GM19455 (cell line): ENCODE results near the gene GNG3.
A peak's percentile ranks its signal among the peaks of the same experiment; 100 is the strongest.
"Not testable (repeated sequence)": the region's sequence is repeated elsewhere in the genome, so short reads cannot be mapped to it uniquely, and the experiment has no call there.

Source experiments
- ATAC-seq: cut with Tn5 transposase; IDR thresholded peaks from one replicate; pipeline ENCODE4 v1.9.1; 2021; ENCODE audit not compliant: unreplicated experiment

GNG3 gene

DNA sequence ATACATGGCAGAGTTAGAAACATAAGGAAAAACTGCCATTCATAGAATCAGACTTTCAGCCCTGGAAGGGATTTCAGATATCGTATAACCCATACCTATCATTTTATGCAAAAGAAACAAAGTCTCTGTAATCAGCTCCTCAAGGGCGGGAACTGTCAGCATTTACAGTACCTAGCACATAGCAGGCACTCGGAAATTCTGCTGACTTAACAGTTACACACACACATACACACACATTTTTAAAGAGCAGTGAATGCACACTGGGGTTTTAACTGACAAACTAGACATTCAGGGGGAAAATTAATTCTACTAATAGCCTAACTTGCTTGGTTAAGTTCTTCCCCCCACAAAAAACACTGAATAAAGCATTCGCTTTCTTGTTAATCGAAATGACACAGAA is 8.7 kb downstream of the GNG3 start:
- no peak for ATAC-seq

DNA sequence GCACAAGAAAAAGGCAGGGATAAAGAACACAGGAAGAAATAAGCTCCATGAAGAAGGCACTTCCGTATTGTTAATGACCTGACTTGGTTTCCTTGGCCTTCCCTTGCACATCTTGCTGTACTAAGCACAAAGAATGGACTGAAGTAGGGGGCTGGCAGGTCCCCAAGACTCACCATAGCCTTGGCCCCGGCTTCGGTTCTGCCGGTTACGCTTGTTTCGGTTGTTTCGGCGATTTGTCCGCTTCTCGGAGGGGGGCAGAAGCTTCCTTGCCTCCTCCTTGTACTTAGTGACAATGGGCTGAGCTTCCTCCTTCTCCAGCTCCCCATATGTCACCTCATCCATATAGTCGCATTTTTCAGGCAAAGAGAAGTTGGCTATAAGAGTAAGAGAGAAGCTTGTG is 9.3 kb downstream of the GNG3 start:
- no peak for ATAC-seq

DNA sequence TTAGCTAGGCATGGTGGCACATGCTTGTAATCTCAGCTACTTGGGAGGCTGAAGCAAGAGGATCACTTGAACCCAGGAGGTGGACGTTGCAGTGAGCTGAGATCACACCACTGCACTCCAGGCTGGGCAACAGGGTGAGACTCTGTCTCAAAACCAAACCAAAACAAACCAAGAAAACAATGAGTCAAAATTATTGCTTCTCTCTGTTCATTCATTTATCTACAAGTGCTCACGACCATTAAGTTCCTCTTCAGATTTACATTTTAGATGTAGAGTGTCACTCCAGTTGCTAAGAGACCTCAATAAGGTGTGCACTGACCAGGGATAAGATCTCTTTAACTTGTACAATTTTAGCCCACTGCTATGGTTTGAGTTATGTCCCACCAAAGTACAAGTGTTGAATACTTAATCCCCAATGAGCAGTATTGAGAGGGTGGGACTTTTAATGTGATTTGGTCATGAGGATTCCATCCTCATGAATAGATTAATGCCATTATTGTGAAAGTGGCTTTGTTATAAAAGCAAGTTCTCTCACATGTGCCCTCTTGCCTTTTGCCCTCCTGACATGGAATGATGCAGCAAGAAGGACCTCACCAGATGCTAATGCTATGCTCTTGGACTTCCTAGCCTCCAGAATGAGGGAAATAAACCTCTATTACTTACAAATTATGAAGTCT is 12.0 kb downstream of the GNG3 start:
- ATAC-seq: no peak

DNA sequence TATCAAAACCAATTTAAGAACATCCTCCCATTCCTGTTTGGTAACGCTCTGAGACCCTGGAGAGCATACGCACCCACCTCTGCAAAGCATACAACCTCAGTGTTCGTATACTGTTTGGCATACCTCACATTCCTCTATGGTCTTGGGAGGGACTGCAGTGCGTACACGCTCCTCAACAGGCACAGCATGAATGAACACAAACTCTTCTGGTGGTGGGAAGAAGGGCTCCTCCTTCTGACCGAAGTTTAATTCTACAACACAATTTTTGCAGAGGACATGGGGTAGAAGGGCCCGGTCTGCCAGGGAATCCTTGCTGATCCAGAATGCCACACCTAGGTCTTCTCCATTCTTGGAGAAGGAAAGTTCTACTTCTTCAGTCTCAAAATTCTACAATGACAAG is 14.5 kb downstream of the GNG3 start:
- no peak for ATAC-seq

DNA sequence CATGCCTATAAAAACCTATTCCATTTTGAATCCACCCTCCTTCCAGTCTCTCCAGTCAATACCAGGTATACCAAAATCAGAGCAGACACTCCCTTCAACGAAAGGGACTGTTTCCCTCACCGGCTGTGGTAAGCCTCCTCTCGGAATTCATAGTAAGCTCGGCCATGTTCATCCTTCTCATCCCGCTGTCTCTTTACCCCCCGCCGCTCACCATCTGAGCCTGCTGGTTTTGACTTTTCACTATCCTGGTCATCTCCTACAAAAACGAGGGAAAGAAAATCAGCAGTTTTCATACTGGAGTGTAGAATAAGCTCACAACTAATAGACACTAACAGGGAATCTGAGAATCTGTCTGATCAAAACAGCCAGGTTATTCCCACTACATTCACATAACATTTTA is 16.7 kb downstream of the GNG3 start:
- ATAC-seq: no peak

DNA sequence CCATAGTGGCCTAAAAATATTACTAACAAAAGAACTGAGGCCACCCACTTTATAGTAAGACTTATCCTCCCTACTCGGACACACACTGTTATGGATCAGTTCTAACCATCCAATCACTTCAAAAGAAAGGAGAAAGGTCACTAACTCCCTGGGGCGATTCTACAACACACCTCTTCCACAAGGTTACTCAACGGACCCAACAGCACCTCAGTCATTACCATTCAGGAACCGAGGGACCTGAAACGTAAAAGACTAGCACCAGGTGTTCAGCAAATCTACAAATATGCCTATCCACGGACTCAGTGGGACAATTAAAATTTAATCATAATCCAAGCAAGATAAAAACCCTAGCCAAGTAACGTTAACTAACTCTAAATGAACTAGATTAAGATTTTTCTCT is 18.2 kb downstream of the GNG3 start:
- no peak for ATAC-seq

DNA sequence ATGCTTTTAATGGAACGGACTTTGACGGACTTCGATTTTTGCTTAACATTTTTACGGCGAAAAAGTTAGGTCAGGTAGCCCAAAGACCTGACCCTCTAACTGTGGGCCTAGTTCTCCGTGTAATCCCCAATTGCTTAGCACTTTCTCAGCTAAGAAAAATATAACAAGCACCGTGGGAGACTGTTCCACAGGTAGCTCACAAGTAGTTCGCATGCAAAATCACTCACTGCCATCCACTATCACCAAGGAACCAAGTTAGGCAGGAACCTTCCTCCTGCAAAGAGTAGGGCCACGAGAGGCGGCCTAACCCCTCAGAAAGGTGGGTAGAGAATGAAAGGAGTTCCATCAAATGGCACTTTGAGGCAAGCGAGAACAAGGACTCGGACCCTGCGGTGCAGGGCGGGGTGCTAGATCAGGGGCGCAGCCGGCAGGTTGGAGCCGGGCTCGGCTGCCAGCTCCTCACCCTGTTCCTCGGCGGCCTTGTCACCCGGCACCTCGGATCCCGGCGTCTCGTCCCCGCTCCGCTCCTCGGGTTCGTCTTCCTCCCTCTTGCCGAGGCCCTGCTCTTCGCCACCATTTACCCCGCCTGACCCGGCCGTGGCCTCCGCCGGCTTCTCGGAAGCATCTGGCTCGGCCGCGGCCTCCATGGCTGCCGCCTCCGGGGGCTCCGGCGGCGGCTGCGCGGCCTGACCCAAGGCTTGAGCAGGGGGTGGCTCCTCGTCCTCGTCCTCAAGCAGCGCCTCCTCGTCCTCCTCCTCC is 18.9 kb downstream of the GNG3 start:
- no peak for ATAC-seq

DNA sequence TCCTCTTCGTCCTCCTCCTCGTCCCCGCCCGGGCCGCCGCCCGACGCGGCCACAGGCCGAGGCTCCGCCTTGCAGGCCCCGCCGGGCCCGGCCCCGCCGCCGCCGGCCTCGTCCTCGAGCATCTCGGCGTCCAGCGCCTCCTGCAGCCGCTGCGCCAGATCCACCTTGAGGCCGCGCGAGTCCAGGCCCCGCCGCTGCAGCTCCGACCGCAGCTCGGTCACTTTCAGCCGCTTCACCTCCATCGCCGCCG is 19.4 kb downstream of the GNG3 start:
- ATAC-seq: peak; percentile 12

DNA sequence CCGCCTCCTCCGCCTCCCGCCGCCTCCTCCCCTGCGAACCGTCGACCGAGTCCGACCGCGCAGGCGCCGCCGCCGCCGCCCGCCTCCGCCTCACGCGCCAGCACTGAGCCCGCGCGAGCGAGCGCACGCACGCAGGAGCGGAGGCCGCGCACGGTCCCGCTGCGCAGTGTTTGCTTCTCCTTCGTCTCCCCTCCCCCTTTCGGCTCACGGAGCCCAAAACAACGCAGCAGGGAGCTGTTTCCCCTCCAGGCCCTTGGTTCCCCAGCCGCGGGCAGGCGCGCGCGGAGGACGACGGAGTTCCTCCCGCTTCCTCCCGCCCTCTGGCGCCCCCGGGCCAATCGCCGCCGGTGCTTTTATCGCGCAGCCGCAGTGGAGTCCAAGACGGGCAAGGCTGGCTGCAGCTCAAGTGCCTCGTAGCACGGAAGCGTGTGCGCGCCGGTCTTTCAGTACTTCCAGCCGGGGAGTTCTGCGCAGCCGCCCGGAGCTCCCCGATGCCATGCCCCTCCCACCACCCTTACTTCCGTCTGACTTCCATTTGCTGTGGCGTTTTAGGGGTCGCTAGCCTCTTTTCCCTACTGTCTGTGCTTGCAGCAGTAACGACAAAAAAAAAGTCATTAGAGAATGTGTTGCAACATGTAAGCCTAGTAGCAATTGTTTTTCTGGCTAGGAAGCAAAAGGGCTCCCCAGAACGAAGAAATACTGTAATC is 19.8 kb downstream of the GNG3 start, which contains the start of gene HNRNPUL2:
HNRNPUL2 (minus strand) TSS at position 293 of the 707 bp plus-strand sequence. CDS start 301 bp downstream, outside the sequence.
- ATAC-seq: peak; percentile 72

DNA sequence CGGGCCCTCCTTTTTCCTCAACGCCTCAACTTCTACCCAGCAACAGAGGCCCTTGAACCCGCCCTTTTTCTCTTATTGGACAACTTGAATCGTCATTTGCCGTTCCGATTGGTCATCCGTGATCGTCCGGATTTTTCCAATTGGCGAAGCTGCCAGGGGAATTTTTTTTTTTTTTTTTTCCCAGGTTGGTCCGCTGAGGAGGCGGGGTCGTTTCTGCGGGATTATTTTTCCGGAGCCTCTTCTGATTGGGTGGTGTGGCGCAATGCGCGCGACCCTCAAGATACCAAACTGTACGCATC is 20.3 kb downstream of the GNG3 start:
- ATAC-seq: peak; percentile 55

DNA sequence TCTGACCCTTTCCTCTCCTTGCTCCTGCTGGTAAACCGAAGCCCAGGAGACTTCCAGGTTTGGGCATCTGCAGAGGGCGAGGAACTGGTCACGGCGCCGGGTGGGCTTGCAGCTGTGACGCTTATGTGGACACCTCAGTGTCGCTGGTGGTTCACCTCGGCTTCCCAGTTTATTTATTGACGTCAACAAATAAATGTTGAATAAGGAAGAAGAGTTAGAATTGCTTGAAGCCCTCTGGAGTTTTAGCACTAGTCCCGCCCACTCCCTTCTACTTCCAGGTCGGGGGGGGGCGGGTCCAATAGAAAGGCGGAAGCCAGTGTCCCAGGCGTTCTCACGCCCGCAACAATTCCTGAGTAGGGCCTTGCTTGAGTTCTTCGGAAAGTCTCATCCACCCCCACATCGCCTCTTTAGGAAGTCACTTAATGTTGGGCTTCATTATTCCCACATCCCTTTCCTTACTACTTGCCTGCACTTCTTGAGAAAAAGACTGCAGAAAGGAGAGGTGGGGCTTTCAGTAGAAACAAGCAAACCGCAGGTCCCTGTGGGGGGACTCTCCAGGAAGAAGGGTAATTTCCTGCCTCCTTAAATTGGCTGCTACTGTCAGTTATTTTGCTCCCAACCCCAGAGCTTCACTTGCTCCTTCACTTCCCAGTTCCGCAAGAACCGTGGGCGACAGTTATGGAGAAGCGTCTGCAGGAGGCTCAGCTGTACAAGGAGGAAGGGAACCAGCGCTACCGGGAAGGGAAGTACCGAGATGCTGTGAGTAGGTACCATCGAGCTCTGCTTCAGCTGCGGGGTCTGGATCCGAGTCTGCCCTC is 20.9 kb downstream of the GNG3 start, which contains the start of gene TTC9C:
TTC9C (plus strand) TSS at position 316 of the 818 bp plus-strand sequence; CDS start at position 679, 363 bp downstream.
- ATAC-seq: no peak

DNA sequence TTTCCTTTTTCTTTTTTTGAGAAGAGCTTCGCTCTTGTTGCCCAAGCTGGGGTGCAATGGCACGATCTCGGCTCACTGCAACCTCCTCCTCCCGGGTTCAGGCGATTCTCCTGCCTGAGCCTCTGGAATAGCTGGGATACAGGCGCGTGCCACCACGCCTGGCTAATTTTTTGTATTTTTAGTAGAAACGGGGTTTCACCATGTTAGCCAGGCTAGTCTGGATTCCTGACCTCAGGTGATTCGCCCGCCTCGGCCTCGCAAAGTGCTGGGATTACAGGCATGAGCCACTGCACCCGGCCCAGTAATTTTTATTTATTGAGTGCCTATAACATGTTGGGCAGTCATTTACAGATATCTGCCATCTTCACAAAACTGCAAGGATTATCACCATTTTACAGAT is 22.6 kb downstream of the GNG3 start:
- not testable (repeated sequence) for ATAC-seq

DNA sequence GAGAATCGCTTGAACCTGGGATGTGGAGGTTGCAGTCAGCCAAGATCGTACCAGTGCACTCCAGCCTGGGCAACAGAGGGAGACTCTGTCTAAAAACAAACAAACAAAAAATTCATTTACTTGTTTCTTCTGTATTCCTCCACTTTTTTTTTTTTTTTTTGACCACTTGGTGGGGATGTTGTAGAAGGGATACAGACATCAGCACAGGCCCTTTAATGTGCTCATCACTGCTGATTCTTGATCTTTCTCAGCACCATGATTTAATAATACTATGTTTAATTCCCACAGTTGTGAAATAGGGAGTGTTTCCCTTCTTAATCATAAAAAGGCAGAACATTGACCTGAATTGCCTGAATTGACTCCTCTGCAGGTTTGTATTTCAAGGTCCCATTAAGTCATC is 25.4 kb downstream of the GNG3 start:
- ATAC-seq: no peak

DNA sequence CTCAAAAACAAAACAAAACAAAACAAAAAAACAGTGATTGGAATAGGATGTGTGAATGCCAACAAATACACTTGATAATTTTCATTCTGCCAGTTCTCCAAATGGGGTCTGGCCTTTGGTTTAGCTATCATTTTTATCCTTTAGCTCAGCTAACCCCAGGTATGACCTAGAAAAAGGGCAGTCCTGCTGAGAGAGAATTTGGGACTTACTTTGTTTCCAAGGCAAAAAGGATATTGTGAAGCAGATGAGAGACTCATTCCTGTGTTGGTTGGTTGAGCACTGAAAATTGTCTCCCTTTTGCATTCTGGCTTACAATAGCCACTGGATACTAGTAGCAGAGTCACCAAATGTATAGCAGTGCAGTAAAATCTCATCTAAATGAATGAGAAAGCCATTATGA is 29.7 kb downstream of the GNG3 start:
- no peak for ATAC-seq

DNA sequence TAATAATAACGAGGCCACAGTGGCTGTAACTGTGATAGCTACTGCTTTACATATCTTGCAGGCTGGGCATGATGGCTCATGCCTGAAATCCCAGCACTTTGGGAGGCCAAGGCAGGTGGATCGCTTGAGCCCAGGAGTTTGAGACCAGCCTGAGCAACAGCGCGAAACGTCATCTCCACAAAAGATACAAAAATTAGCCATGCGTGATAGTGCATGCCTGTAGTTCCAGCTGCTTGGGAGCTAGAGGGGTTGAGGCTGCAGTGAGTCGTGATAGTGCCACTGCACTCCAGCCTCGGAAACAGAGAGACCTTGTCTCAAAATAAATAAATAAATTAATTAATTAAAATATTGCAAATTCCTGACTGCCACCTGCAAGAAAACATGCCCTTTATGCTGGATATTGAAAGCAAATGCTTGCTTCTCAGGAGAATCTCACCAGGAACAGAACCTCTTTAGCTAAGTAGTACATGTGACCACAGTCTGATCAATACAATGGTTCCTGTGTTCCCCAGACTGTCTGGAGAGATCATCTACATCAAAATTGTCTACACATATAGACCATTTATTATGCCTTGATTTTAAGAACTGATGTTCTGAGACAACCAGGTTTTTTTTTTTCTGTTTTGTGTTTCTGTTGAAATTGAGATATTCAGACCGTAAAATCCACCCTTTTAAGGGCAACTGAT is 40.1 kb downstream of the GNG3 start:
- no peak for ATAC-seq

DNA sequence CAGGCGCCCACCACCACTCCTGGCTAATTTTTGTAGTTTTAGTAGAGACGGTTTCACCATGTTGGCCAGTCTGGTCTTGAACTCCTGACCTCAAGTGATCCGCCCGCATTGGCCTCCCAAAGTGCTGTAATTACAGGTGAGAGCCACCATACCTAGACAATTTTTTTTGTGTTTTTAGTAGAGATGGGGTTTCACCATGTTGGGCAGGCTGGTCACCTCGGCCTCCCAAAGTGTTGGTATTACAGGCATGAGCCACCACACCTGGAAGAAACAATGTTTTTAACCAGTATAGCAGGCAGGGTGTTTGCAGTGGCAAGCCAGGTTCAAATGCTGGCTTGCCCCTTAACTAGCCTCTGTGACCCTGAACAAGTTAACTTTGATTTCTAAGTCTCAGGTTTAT is 42.5 kb downstream of the GNG3 start:
- not testable (repeated sequence) for ATAC-seq

DNA sequence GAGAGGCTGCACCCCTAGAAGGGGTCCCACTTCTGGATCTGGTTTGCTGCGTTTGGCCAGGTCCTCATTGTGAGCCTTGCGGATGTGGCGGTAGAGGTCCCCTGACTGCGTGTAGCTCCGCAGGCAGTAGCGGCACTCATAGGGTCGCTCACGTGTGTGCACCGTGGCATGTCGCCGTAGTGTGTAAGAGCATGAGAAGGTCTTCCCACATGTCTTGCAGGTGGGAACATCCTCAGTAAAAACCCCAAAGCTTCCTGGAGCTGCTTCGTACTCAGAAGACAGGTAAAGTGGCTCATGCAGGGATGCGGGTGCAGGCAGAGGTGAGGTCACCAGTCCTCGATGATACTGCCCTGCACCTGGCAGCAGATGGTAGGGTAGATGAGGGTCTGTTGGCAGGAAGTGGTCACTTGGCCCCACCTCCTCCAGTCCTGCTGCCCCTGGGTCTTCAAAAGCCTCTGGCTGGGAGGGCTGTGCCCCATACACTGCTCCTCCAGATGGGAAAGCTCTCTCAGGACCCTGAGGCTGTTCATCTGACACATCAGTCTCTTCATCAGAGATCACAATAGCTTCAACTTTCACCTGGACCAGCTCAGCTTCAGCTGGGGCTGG is 44.8 kb downstream of the GNG3 start:
- no peak for ATAC-seq

DNA sequence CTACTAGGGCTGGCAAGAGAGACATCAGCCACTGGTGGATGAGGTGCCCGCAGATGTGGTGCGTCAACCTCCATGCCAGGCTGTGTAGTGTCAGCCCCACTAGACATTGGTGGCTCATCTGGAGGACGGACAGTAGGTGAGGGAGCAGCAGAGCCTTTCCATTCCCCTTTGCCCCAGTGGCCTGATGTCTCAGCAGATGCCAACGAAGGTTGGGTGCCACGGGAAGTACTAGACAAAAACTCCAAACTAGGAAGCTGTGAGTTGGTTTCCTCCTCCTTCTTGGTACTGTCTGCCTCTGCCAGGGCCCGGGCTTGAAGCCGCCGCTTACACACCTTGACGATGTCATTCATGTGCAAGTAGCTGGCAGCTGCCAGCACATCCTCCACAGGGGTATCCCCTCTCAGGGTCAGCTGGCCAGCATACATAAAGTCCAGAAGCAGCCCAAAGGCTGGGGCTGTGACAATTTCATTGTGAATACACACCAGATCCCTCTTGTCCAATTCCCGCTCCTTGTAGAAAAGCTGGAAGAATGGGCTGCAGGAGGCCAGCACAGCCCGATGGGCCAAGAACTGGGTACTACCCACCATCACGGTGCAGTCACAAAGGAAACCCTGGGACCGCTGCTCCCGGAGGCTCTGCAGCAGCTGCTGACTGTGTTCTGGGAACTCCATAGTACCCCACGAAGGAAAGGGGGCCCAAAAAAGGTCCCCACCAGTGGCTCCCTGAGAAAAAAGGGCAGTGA is 45.7 kb downstream of the GNG3 start:
- ATAC-seq: no peak

DNA sequence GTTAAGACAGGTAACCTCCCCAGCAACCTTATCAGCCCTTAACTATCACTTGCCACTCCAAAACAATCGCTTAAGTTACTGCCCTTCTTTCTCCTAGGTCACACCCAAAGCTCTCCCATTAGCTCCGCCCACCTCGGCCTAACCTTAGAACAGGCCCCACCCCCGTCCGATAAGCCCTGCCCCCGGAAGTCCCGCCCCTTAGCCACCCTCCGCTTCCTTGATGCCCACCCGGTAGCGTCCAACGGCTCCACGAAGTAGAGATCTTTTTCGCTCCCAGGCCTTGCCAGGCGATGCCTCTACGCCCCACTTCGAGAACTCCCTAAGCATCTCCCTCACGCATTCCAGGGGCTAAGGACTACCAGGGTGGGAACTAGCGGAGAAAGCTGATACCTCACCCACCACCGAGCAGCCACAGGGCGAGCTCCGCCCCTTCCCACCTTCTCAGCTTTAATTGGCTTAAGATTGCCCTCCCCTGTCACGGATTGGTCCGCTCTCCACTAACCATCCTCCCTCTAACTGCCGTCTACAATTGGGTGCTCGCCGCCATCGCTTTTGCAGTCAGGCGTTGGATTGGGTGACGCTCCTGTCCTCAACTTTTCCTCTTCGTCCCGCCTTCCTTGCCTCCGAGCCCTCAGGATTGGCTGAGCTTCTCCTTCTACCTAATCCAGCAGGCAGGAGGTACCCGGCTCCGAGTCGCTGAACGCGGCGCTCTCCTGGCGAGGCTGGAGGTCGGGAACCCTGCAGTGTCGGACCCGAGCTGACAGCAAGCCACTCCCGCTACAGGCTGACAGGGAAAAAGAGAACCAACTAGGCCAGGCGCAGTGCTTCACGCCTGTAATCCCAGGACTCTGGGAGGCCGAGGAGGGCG is 46.5 kb downstream of the GNG3 start, which contains the start of gene ZBTB3:
ZBTB3 (minus strand) TSS at position 425 of the 868 bp plus-strand sequence. CDS start 496 bp downstream, outside the sequence.
- ATAC-seq: peak; percentile 97
